ENCODE results near the gene DESI2.

DNA sequence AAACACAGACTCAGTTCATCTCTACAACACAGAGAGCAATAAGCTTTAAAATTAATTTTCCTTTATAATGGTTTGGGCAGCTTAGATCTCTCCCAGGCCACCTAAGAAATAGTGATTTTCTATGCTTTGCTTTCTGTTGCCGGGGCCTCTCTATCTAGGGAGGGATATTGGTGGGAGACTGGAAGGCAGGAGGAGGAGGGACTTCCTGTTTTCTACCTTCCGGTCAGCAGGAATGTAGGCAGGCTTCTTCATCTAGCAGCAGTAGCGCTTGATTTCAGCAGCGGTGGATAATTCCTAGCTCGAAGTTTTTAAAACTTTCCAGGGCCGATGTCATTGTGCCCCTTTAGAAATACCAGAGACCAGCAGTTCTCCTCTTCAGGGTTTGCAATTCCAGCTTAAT lies 5.1 kb upstream of the DESI2 start:
- TF ChIP-seq, protein P1, sequence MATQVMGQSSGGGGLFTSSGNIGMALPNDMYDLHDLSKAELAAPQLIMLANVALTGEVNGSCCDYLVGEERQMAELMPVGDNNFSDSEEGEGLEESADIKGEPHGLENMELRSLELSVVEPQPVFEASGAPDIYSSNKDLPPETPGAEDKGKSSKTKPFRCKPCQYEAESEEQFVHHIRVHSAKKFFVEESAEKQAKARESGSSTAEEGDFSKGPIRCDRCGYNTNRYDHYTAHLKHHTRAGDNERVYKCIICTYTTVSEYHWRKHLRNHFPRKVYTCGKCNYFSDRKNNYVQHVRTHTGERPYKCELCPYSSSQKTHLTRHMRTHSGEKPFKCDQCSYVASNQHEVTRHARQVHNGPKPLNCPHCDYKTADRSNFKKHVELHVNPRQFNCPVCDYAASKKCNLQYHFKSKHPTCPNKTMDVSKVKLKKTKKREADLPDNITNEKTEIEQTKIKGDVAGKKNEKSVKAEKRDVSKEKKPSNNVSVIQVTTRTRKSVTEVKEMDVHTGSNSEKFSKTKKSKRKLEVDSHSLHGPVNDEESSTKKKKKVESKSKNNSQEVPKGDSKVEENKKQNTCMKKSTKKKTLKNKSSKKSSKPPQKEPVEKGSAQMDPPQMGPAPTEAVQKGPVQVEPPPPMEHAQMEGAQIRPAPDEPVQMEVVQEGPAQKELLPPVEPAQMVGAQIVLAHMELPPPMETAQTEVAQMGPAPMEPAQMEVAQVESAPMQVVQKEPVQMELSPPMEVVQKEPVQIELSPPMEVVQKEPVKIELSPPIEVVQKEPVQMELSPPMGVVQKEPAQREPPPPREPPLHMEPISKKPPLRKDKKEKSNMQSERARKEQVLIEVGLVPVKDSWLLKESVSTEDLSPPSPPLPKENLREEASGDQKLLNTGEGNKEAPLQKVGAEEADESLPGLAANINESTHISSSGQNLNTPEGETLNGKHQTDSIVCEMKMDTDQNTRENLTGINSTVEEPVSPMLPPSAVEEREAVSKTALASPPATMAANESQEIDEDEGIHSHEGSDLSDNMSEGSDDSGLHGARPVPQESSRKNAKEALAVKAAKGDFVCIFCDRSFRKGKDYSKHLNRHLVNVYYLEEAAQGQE (IDR thresholded peaks at IDR 0.05; ENCODE audit: insufficient replicate concordance, low read depth): no peak
- TF ChIP-seq, protein P2, sequence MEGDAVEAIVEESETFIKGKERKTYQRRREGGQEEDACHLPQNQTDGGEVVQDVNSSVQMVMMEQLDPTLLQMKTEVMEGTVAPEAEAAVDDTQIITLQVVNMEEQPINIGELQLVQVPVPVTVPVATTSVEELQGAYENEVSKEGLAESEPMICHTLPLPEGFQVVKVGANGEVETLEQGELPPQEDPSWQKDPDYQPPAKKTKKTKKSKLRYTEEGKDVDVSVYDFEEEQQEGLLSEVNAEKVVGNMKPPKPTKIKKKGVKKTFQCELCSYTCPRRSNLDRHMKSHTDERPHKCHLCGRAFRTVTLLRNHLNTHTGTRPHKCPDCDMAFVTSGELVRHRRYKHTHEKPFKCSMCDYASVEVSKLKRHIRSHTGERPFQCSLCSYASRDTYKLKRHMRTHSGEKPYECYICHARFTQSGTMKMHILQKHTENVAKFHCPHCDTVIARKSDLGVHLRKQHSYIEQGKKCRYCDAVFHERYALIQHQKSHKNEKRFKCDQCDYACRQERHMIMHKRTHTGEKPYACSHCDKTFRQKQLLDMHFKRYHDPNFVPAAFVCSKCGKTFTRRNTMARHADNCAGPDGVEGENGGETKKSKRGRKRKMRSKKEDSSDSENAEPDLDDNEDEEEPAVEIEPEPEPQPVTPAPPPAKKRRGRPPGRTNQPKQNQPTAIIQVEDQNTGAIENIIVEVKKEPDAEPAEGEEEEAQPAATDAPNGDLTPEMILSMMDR (IDR thresholded peaks at IDR 0.05; ENCODE audit: insufficient read depth, low read length): no peak
- TF ChIP-seq POLR2AphosphoS5 (IDR thresholded peaks at IDR 0.05; ENCODE audit: low read depth): no peak

Measured in HL-60 (cell line).